NCI-H2107 (cell line): ENCODE results near the gene STAT5A.
"Not testable (repeated sequence)": the region's sequence is repeated elsewhere in the genome, so short reads cannot be mapped to it uniquely, and the experiment has no call there.

Source experiments
- DNase-seq: peaks from one replicate; lab custom pipeline; 2025; lab: John Stamatoyannopoulos, UW

Gene STAT5A

DNA sequence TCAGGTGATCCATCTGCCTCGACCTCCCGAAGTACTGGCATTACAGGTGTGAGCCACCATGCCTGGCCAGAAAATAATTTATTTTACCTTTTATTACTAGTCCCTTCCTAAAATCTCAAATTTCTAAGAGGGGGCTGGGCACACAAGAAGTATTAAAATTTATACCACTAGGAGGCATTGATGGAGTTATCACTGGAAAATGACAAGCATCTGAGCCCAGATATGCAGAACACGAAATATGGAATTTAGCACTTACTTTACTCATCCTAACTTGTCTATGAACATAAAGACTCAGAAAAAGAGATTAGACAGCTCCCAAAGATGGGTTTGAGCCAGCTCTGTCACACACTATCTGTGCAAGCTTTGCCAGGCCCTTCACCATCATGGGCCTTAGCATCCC is 46.4 kb downstream of the STAT5A start:
- no peak for DNase-seq

DNA sequence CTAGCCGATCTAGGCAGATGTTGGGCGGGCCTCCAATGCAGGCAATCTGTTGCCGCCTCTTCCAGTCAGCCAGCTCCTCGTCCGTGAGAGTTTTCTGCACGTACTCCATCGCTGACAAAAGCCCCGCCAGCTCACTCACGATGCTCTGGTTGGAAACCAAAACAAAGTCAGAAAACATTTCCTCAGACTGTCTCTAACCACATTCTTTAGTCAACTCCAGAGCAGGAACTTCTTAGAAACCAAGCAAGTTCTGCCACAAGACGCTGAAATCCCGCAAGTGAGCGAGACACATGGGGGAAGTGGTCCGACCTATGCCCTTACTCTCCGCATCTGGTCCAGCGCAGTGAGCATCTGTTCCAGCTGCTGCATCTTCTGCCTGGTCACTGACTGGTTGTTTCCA is 49.1 kb downstream of the STAT5A start:
- DNase-seq = no peak

DNA sequence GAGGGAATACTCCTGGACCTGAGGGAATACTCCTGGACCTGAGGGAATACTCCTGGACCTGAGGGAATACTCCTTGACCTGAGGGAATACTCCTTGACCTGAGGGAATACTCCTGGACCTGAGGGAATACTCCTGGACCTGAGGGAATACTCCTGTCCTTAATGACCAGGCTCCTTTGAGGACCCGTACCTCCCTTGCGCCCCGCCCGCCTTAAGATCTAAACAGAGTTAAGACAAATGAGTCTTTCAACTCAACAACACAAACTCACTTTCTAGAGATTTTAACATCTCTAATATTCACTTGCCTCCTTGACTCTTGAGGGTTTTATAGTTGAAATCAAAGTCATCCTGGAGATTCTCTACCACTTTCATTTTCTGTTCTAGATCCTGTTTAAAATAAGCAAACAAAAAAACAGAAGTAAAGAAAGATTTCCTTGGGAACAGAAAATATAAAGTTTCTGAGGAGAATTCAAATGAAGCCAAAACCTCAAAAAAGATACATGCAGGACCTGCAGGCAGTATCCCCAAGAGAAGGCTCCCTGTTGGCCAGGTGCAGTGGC is 50.2 kb downstream of the STAT5A start:
- DNase-seq = no peak

DNA sequence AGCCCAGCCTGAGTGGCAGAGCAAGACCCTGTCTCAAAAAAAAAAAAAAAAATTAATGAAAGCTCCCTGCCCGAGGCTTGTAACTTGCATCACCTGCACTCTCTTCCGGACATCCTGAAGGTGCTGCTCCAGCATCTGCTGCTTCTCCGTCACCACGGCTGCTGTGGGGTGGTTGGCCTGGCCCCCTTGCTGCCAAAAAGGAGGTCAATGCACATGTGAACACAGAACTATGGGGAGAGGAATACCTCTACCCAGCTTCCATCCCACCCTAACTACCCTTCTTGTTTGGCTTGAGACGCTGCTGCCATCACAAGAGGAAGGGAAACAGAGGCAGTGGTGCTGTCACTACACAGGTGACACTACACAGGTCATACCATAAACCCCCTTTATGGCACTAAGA is 50.9 kb downstream of the STAT5A start:
- no peak for DNase-seq

DNA sequence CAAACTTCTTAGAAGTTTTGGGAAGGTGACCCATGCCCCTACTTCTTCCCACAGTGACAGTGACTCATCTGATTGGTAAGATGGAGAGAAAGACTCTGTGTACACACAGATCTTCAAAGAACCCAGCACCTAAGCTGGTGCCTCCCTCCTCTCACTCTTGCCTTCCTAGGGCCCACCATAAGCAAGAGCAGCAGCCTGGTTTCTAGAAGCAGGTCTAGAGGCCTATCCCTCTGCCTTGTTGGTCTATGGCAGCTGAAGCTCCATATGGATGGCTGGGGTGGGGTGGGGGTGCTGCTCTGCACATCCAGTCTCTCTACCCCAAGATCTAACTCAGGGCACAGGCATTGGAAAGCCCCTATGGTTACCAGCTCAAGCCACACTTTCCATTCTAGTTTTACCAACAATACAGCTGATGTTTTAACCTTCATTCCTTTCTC is 52.4 kb downstream of the STAT5A start:
- DNase-seq = no peak

DNA sequence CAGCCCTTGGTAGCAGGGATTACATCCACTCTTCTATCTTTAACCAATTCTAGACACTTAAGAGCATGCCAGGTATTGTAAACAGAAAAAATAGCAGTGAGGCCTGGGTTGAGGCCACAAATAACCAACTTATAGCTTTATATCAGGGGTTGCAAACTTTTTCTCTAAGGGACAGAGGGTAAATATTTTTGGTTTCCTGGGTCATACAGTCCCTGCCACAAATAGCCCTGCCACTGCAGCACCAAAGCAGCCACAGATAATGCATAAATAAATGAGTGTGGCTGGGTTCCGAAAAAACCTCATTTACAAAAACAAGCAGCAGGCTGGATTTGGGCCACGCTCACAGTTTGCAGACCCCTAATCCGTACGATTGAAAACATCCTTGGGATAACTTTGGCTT is 53.3 kb downstream of the STAT5A start:
- DNase-seq = no peak

DNA sequence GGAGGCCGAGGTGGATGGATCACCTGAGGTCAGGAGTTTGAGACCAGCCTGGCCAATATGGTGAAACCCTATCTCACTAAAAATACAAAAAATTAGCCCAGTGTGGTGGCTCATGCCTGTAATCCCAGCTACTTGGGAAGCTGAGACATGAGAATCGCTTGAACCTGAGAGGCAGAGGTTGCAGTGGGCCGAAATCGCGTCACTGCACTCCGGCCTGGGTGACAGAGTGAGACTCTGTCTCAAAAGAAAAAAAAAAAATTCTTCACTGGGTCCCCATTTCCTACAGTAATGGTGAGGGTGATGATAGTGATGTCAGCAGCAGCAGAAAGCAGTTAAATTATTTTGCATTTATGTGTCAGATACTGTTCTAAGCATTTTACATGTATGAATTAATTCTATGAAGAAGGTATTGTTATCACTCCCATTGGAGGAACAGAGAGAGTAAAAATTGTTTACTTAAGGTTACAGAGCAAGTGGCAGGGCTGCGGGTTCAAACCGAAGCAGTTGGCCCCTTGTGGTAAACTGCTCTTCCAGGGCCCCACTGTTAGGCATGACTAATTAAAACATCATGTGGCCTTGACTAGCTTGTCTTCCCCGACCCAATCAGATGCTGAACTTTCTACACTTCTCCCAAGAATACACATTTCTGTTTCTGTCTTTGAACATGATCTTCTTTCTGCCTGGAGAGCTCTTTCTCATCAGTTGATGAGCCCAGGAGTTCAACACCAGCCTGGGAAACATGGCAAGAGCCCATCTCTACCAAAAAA is 54.1 kb downstream of the STAT5A start:
- DNase-seq = no peak

DNA sequence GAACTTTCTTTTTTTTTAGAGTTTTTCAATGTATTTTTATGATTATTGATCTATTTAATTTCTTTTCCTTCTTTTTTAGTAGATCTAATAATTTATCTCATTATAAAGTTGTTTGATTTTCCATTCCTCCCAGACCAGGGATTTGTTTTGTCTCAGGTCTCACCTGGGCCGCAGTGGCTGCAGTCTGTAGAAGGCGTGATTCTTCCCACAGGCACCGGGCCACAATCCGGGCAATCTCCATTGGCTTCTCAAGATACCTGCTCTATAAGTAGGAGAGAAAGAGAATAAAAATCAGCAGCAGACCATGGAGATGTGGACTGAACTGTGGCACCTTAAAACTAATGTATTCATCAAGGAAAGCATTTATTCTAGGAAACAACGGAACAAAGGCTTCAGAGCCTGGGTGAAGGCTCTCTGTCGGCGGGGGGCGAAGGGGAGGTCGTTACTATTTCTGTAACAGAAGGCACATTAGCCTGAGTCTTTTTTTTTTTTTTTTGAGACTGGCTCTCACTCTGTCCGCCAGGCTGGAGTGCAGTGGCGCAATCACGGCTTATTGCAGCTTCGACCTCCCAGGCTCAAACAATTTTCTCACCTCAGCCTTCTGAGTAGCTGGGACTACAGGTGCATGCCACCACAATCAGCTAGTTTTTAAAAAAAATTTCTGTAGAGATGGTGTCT is 57.2 kb downstream of the STAT5A start:
- no peak for DNase-seq

DNA sequence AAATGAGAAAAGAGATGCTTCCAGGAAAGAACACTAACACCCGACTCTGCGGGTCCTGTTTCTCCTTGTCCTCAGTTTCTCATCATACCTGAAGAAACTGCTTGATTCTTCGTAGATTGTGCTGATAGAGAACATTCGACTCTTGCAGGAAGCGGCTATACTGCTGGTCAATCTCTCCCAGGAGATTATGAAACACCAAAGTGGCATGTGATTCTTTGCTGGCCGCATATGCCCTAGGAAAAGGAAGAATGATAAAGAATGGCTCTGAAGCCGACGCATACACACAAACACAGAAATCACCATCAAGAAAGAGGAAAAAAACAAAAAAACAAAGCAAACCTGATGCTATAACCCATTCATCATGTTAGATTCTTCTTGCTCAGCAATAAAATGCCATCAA is 58.2 kb downstream of the STAT5A start:
- no peak for DNase-seq

DNA sequence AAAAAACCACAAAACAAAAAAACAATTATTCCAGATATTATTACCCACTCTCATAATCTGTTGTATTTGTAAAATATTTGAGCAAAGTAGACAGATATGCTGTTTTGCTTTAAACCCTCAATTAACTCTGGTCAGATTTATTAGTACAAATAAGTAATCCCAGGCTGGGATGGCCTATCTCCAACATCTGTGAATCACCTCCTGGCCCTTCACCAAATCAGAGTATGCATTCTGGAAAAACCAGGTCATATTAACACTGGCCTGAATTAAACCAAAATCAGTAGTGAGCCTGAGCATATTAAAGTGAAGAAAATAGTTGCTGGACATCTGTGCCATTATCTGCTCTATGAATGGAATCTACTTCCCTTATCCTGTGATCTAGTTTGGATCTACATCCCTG is 58.9 kb downstream of the STAT5A start:
- no peak for DNase-seq

DNA sequence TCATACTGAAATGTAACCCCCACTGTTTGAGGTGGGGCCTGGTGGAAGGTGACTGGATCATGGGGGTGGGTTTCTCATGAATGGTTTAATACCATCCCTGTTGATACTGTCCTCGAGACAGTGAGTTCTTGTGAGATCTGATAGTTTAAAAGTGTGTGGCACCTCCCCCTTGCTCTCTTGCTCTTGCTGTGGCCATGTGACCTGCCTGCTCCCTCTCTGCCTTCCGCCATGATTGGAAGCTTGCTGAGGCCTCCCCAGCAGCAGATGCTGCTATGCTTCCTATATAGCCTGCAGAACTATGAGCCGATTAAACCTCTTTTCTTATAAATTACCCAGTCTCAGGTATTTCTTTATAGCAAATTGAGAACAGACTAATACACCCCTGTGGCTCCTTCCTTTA is 59.3 kb downstream of the STAT5A start:
- DNase-seq = no peak

DNA sequence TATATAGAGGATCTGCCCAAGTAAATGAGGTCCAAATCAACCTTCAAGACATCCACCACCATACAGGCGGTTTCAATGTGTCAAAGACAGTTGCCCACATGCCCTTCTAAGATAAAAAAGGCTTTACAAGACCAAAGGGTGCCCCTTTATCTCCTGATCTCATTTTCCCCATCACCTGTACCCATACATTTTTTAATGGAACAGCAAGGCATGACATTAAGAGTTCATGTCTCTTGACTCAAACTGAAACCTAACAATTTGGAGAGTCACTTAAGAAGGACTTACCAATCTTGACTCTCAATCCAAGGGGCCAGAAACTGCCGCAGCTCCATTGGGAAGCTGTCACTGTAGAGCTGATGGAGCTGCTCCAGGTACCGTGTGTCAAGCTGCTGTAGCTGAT is 59.8 kb downstream of the STAT5A start:
- no peak for DNase-seq

DNA sequence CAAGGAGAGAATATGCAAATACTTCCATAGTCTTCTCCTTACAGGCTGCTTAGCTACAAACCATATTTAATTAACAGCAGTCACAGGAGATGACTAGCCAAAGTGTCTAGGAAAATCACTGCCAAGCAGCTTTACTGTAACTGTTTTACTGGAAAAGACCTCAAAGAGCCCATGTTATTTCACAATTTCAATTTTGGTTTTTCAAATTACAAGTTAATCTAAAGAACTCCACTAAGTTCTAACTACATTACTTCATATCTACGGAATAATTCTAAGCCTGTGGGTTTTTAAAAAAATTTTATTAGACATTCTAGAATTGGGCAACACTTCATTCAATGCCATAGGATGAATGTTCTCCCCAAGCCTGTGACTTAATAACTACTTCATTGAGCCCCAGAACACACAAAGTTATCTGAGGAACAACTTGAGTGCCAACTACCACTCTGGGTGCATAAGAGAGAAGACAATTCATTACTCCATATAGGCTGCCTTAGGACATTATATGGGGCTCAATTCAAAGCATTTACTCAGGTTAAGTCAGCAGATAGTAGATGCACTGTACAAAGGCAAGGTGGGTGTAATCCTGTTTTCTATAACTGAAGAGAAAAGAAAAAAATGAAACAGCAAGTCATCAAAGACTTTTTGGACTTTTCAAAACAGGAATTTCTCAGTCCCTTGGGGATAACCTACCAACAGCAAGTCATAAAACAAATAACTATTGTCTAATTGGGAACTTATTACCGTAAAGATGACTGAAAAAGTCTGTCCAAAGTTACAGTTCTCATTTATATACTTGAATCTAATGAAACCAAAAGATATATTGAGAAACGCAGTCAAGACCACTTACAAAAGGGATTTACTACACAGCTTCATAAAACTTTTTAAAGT is 66.9 kb downstream of the STAT5A start:
- no peak for DNase-seq

DNA sequence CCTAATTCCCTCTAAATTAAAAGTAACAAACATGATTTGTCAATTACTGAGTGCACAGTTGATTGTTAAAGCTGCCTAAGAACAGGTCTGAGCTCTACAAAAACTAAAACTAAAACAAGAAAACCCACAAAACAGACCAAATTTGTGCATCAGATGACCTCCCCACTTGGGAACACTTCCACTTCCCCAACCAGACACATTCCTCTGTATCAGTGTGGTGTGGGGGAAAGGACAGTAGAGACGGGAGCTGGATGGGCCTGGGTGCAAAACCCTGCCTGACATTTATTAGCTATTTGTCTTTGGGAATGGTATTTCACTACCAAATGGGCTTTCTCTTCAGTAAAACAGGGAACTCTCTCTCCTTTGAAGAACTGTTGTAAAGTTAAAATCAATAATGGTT is 70.1 kb downstream of the STAT5A start:
- no peak for DNase-seq

DNA sequence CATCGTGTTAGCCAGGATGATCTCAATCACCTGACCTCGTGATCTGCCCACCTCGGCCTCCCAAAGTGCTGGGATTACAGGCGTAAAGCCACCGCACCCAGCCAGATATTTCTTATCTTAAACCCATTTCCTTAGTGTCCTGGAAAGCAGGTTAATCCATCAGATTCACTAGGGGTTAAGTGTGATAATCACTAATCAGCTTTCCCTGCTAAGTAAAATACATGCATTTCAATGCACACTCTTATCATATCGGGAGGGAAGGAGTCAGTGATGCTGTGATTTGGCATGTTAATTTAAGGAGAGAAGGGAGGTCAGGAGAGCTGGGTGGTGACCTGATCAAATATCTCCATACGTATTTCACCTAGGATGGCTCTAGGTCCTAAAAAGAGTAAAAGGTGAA is 70.8 kb downstream of the STAT5A start:
- DNase-seq = no peak

DNA sequence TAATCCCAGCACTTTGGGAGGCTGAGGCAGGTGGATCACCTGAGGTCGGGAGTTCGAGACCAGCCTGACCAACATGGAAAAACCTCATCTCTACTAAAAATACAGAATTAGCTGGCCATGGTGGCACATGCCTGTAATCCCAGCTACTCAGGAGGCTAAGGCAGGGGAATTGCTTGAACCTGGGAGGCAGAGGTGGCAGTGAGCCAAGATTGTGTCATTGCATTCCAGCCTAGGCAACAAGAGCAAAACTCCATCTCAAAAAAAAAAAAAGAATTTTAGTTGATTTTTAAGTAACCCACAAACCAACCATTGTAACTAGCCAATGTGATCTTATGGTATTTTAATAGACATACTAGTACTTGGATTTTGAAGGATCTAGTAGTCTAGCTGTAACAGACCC is 72.1 kb downstream of the STAT5A start:
- DNase-seq = not testable (repeated sequence)
